ENCODE data around the gene SEPTIN8.

Gene SEPTIN8

DNA sequence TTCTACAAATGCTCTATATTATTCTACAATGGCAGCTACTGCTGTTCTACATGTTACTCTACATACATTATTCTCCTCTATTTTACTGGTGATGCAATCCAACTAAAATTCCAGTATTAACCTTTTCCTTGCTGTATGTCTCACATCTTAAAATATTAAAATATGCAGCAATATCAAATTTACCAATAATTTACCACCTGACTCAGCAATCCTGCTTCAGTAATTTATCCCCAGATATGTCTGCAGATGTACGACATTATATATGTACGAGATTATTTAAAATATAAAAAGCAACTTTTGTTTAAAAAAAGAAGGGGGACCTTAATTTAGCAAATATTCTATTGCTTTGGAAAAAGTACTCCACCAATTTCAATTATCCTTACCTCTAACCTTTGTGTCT lies 51.3 kb downstream of the SEPTIN8 start:
- no peaks in the 10 kb centered on the region for H3K79me2 ChIP-seq (ENCODE audit: insufficient read depth, low read length)
- H3K27ac ChIP-seq (ENCODE audit: low read depth, low read length), result no peak overlapping the region
- TF ChIP-seq EZH2phosphoT487 (conservative IDR thresholded peaks at IDR 0.05; ENCODE audit: low read length) (no peak), CTCF (IDR thresholded peaks at IDR 0.05; ENCODE audit: insufficient read depth, low read length, poor library complexity, severe bottlenecking) (no peak)
- 0 out of 2 replicates have a peak, but pooled peaks cover 7% of the 10 kb centered on the region for H3F3A ChIP-seq (ENCODE audit: insufficient read depth)
- H3K4me3 ChIP-seq (ENCODE audit: insufficient read depth, low read length, poor library complexity, severe bottlenecking), result no peak overlapping the region
- H3K9me3 ChIP-seq (ENCODE audit: insufficient read depth, low read length), result no peaks in the 10 kb centered on the region
- no peaks in the 10 kb centered on the region for H4K20me1 ChIP-seq (ENCODE audit: low read depth, low read length)
- H3K27me3 ChIP-seq (ENCODE audit: low read length), result no peaks in the 10 kb centered on the region
- H3K9ac ChIP-seq (ENCODE audit: low read length), result no peak overlapping the region
- no peak overlapping the region for H3K4me2 ChIP-seq (ENCODE audit: low read depth, low read length, poor library complexity, severe bottlenecking)
- no peaks in the 10 kb centered on the region for H3K9me2 ChIP-seq (replicated peaks; ENCODE audit: insufficient read depth, low read length)
- H2AFZ ChIP-seq (ENCODE audit: low read depth, low read length, severe bottlenecking), result no peak overlapping the region
- H3K36me3 ChIP-seq (ENCODE audit: low read length), result 0 out of 2 replicates have a peak, but pooled peaks cover 4% of the 10 kb centered on the region

DNA sequence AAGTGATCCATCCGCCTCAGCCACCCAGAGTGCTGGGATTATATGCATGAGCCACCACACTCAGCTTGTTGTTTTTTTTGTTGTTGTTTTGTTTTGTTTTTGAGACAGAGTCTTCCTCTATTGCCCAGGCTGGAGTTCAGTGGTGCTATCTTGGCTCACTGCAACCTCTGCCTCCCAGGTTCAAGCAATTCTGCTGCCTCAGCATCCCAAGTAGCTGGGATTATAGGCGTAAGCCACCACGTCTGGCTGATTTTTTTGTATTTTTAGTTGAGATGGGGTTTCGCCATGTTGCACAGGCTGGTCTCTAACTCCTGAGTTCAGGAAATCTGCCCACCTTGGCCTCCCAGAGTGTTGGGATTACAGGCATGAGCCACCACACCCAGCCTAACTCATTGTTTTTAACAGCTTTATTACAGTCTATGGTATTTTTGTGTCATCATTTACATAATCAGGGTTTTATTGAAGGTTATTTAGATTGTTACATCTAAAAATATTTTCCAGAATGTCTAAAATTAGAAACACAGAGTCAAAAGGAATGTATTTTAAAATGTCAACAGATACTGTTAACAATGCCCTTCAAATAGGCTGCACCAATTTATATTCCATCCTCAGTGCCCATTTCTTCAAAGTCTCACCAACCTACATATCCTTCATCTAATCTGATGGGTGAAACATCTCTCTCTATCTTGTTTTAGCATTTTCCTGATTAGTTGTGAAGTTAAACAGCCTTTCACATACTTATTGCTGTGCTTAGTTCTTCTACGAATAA lies 58.3 kb downstream of the SEPTIN8 start:
- H3K9ac ChIP-seq (ENCODE audit: low read length), result no peak overlapping the region
- H3F3A ChIP-seq (ENCODE audit: insufficient read depth), result no peaks in the 10 kb centered on the region
- no peak overlapping the region for H3K4me2 ChIP-seq (ENCODE audit: low read depth, low read length, poor library complexity, severe bottlenecking)
- no peaks in the 10 kb centered on the region for H3K79me2 ChIP-seq (ENCODE audit: insufficient read depth, low read length)
- H2AFZ ChIP-seq (ENCODE audit: low read depth, low read length, severe bottlenecking), result no peak overlapping the region
- H3K27me3 ChIP-seq (ENCODE audit: low read length), result no peaks in the 10 kb centered on the region
- TF ChIP-seq CTCF (IDR thresholded peaks at IDR 0.05; ENCODE audit: insufficient read depth, low read length, poor library complexity, severe bottlenecking), result no peak
- no peak for TF ChIP-seq EZH2phosphoT487 (conservative IDR thresholded peaks at IDR 0.05; ENCODE audit: low read length)
- H3K4me3 ChIP-seq (ENCODE audit: insufficient read depth, low read length, poor library complexity, severe bottlenecking), result no peak overlapping the region
- no peaks in the 10 kb centered on the region for H3K9me3 ChIP-seq (ENCODE audit: insufficient read depth, low read length)
- H3K27ac ChIP-seq (ENCODE audit: low read depth, low read length), result no peak overlapping the region
- H3K36me3 ChIP-seq (ENCODE audit: low read length), result no peaks in the 10 kb centered on the region
- no peaks in the 10 kb centered on the region for H3K9me2 ChIP-seq (replicated peaks; ENCODE audit: insufficient read depth, low read length)
- no peaks in the 10 kb centered on the region for H4K20me1 ChIP-seq (ENCODE audit: low read depth, low read length)

- peak; percentile 27 for TF ChIP-seq CTCF (IDR thresholded peaks at IDR 0.05; ENCODE audit: insufficient read depth, low read length, poor library complexity, severe bottlenecking)
- no peak for TF ChIP-seq EZH2phosphoT487 (conservative IDR thresholded peaks at IDR 0.05; ENCODE audit: low read length)
- Histone ChIP-seq H3K4me2 (ENCODE audit: low read depth, low read length, poor library complexity, severe bottlenecking) (no peak overlapping the region), H3K79me2 (ENCODE audit: insufficient read depth, low read length) (no peaks in the 10 kb centered on the region), H3K4me3 (ENCODE audit: insufficient read depth, low read length, poor library complexity, severe bottlenecking) (no peak overlapping the region), H4K20me1 (ENCODE audit: low read depth, low read length) (no peaks in the 10 kb centered on the region), H3K9me2 (replicated peaks; ENCODE audit: insufficient read depth, low read length) (no peaks in the 10 kb centered on the region), H3K9ac (ENCODE audit: low read length) (no peak overlapping the region), H3K27ac (ENCODE audit: low read depth, low read length) (no peak overlapping the region), H3K36me3 (ENCODE audit: low read length) (no peaks in the 10 kb centered on the region), H3K9me3 (ENCODE audit: insufficient read depth, low read length) (no peaks in the 10 kb centered on the region), H3F3A (ENCODE audit: insufficient read depth) (no peaks in the 10 kb centered on the region), H3K27me3 (ENCODE audit: low read length) (no peaks in the 10 kb centered on the region), H2AFZ (ENCODE audit: low read depth, low read length, severe bottlenecking) (no peak overlapping the region)
Observed at GRCh38 chr5:132714456-132715307, 62.4 kb downstream of the SEPTIN8 start.
